SK-N-SH (cell line): Measurements from ENCODE around the gene ZSCAN12.

Experiments used
- POLR2AphosphoS5 ChIP-seq: IDR thresholded peaks from 2 replicates; pipeline ENCODE4 v1.6.1; 2012; ENCODE audit warnings: low read depth, low read length
- RFX5 ChIP-seq: IDR thresholded peaks from 2 replicates; pipeline ENCODE4 v1.6.1; 2012; ENCODE audit warnings: mild to moderate bottlenecking, improper control_type of control experiment, low read length
- TF ChIP-seq, protein P1 (sequence below): fragments of 200-600 bp; sonication (generic); IDR thresholded peaks from 2 replicates; pipeline ENCODE4 v1.6.1; 2017; ENCODE audit warnings: antibody characterized with exemption, mild to moderate bottlenecking, moderate library complexity

GRCh38 chr6:28395918-28396317 lies 3.6 kb downstream of the ZSCAN12 start:
- TF ChIP-seq POLR2AphosphoS5 = no peak
- TF ChIP-seq RFX5 = no peak
- TF ChIP-seq, protein P1, sequence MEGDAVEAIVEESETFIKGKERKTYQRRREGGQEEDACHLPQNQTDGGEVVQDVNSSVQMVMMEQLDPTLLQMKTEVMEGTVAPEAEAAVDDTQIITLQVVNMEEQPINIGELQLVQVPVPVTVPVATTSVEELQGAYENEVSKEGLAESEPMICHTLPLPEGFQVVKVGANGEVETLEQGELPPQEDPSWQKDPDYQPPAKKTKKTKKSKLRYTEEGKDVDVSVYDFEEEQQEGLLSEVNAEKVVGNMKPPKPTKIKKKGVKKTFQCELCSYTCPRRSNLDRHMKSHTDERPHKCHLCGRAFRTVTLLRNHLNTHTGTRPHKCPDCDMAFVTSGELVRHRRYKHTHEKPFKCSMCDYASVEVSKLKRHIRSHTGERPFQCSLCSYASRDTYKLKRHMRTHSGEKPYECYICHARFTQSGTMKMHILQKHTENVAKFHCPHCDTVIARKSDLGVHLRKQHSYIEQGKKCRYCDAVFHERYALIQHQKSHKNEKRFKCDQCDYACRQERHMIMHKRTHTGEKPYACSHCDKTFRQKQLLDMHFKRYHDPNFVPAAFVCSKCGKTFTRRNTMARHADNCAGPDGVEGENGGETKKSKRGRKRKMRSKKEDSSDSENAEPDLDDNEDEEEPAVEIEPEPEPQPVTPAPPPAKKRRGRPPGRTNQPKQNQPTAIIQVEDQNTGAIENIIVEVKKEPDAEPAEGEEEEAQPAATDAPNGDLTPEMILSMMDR = no peak
